HG03520 (cell line): Measurements from ENCODE around the gene CYP26A1.
"Not testable (repeated sequence)": the region's sequence is repeated elsewhere in the genome, so short reads cannot be mapped to it uniquely, and the experiment has no call there.

Experiments
- ATAC-seq: cut with Tn5 transposase; IDR thresholded peaks from one replicate; pipeline ENCODE4 v1.9.1; 2021; ENCODE audit warnings: mild to moderate bottlenecking, moderate library complexity; ENCODE audit not compliant: unreplicated experiment

The CYP26A1 gene

DNA sequence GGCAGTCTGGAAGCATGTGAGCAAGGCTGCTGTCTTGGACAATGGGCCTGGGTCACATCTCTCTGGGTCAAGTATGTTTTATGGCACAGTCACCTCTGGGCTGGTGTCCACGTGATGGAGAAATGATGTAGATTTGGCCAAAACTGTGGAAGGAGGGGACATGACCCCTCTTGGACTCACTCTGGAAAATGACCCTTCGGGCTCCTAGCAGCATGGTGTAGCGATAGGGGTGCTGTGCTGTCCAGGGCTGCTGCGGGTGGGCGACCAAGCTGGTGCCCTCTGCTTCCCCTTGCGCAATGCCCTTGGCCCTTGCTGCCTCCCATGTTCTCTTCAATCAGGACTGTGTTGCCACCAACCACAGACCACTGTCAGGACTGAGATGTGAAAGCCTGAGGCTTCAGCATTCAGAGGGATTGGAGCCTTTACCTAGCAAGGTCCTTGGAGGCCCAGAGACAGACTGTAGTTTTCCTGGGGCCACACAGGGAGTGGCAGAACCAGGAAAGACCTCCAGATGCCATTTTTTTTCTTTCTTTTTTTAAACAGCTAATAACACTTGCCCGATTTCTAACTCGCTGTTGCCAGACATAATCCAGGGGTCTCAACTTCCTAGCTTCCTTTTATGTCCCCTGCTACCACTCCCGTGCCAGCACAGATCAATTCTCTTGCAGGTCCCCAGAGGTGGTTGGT, 6.1 kb downstream of the CYP26A1 start:
- ATAC-seq: no peak

DNA sequence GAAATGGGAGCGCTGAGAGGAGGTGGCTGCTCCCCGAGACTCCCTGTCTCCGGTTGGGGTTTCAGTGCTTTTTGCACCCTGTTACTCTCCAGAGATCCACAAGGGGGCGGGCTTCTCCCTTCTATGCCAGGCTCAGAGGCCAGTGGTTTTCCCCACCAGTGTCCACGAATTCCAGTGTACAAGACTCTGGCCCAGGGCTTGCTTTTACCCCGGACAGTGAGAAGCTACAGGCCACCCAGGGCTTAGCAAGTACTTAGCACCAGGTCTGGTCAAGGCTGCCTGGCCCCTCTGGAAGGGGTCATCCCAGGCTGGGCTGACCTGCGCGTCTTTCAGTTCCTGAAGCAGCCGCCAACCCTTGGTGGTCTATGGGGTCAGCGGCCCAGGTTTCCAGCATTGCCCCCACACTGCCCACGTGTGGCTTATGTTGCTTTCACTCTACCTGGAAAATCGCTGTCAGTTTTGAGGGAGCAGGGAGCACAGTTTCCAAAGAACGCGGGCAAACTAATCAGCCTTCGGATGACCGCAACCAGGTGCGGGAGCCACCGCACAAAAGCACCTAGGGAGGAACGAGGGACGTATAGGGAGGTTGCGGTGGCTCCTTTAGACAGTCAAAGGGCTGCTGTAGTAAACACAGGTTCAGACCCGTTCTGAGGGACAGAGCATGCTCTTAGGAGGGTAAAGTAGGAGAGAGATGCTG, 6.8 kb downstream of the CYP26A1 start:
- ATAC-seq: no peak

DNA sequence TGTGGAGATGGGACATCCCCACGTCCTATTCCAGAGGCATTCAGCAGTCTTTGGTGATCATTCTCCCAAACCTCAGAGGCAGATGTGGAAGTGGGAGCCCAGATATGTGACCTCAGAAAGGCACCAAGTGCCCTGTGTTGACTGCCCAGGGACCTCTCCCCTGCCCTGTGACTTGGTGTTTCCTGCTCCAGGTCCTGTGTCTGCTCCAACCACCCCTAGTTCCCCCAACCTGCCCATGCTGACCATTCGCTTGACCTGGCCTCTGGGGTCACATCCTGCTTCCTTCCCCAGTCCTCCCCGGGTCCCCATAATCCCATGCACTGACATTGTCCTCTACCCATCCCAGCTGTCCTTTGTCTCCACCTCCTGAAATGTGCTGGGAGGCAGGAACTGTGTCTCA, 7.6 kb downstream of the CYP26A1 start:
- ATAC-seq: no peak

DNA sequence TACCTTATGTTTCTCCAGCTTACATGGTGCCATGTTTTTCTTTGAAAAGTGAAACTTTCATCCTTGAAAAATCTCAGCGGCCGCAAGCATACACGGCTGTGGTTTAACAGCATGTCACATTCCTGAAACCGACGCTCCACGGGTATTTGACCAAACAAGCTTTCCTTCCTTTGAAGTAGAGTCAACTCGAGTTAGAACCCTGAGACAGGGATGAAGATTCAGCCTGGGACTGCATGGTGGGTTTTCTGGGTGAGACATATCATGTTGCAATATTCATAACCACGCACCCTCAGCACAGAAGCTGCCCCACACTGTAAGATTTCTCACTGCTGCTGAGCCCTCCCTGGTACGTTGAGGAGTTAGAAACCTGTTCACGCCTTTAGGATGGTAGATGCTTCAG, 8.1 kb downstream of the CYP26A1 start:
- no peak for ATAC-seq

DNA sequence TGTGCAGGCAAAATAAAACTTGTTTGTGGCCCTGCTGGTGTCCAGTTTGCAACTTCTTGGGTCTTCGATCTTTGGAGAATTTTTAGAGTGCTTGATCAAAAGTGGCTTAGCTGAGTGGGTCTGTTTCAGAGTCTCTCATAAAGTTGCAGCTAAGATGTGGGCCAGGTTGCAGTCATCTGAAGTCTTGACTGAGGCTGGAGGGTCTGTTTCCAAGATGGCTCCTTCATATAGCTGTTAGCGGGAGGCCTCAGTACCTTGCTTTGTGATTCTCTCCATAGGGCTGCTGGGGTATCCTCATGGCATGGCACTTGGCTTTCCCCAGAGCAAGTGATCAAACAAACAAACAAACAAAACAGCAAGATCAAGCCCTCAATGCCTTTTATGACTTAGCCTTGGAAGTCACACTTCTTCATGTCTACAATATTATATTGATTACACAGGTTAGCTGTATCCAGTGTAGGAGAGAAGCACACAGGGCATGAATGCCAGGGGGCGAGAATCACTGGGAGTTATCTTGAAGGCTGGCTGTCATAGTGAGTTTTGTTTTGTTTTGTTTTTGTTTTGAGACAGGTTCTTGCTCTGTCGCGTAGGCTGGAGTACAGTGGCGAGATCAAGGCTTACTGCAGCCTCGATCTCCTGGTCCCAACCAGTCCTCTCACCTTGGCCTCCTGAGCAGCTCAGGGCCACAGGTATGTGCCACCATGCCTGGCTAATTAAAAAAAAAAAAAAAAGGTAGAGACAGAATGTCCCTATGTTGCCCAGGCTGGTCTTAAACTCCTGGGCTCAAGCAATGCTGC, 10.2 kb downstream of the CYP26A1 start:
- no peak for ATAC-seq

DNA sequence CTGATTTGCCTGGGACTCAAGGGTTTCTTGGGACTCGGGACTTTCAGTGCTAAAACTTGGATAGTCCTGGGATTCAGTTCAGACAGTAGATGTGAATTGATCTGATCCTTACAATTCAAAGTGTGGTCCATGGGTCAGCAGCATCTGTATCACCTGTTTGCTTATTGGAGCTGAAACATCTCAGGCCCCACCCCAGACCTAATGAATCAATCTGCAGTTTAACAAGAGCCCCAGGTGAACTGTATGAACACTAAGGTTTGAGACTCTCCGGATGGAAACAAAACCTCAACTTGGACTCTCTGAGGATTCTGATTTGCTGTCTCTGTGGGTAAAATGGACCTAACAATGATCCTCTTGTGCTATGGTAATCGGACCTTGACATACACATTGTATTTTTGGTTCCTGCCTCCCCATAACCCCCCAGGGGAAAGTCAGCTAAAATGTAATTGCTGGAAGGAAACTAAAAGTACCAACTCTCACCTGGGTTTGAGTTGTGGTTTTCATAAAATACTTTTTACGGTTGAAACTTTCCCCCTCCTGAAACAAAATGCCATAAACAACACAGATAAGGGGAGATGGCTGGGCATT, 11.7 kb downstream of the CYP26A1 start:
- no peak for ATAC-seq

DNA sequence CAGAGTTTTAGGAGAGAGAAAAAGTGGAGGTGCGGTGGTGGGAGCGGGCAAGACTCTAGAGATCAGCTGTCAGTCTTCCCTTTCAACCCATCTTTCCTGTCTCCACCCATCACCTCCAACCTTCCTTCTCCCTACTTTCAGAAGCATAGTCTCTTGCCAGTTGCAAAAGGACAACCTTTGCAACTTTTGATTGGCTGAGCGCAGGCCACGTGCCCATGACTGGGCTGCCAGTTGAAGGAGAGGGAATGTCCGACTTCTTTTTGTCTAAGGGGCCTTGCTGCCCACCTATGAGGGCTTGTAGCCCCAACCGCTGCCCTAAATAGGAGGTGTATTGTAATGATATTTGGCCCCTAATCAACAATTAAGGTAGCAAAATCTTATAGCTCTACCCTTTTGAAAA, 12.6 kb downstream of the CYP26A1 start:
- no peak for ATAC-seq

DNA sequence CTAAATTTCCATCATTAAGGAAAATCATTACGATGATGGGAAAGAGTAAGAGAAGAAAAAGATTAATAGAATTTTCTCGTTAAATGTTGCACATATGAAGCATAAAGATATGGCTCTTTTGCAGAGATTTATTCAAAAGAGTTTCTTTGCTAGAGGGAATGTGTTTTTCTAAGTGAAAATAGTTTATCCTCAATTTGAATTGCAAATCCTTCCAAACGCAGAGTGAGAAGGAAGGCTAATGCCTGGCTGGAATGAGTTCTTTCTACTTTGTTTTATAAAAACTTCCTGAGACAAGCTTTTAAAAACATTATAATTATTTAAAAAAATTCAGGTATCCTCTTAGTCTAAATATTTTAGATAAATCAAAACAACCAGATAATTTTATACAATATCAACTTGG, 14.2 kb downstream of the CYP26A1 start:
- no peak for ATAC-seq

DNA sequence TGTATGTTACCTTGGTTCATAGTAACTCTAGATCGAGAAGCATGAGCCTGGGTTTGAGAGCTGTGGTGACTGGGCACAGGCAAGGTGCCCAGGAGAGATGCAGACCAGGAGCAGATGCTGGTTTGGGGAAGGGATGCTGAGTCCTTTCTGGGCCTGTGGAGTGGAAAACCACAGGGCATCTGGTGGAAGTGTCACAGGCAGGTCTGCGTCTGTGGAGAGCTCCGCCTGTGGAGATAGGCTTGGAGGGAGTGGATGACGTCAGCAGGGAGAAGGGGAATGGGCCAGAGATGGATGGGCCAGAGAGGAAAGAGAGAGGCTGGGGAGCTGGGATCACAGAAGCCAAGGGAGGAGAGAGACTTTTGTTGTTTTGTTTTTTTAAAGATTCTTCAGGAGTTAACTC, 14.8 kb downstream of the CYP26A1 start:
- ATAC-seq: no peak

DNA sequence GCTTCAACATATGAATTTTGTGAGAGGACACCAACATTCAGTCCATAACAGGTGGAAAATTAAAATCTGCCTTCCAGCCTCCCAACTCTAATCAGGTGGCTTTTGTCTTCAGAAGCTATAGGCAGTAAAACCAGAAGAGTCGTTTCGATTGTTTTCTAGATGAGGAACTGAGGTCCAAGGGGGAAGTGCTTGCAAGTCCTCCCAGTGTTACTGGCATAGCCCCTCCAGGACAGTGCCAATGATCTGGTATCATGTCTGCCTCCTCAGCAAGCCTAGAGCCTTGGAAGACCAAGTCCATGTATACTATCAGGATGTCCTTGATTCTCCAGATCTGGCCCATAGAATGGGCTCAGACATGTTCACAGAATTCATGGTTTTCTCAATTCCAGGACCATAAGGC, 16.9 kb downstream of the CYP26A1 start:
- ATAC-seq: no peak

DNA sequence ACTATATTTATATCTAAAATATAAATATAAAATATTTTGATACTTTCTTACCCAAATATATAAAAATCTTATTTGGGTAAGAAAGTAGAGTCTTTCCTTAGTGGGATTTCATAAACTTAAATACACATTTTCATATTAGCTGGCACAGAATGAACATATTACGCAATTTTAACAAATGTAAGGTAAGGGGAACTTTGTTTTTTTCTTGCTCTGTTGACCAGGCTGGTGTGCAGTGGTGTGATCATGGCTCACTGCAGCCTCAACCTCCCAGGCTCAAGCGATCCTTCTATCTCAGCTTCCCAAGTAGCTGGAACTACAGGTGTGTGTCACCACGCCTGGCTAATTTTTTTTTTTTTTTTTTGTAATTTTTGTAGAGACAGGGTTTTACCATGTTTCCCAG, 18.3 kb downstream of the CYP26A1 start:
- no peak for ATAC-seq

DNA sequence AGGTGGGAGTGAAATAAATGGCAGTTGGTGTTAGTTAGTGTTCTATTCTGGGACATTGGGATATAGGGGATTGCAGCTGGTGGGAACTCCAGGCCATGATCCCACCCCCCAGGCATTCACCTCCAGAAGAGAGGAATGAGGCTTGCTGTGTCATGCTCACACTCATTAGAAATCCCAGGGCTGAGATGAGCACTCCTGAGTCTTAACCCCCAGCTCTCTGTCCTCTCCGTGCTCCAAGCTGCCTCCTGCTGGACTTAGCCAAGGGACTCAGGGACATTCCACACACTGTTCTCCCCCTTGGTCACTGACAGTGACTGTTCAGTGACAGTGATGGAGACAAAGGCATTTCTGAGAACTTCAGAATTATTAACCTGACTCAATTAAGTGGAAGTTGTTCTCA, 21.5 kb downstream of the CYP26A1 start:
- no peak for ATAC-seq

DNA sequence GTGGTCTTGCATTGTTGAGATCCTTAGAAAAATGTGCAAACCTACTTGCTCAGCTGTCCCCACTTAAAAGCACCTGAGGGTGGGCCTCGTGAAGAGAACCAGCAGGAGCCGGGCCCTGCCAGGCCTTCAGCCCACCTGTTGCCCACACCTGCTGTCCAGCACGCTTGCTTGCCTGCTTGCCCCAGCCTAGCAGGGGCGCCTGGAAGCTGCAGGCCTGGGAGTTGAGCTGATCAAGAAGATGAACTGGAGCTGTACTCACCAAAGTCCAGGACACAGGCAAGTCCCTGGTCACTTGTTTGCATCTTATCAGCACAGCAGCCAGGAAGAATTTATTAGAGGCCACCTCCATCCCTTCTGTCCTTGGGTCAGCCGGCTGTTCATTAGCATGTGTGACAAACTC, 23.2 kb downstream of the CYP26A1 start:
- no peak for ATAC-seq

DNA sequence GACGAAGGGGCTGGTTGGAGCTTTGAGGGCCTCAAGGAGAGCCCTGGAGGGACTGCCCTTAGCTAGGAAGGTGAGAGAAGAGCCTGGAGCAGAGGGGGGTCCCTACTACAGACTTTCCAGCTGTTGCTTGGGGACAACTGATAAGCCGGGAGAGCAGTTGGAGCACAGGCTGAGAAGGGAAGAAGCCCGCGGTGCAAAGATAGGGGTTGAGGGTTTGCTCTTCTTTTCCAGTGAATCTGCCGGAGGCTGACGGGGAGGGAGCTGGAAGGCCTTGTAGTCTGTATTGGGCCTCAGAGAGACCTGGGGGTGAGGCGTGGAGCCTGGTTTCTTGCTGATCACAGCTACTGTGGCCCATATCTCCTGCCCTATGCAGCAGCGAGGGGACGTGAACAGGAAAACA, 23.7 kb downstream of the CYP26A1 start:
- no peak for ATAC-seq

DNA sequence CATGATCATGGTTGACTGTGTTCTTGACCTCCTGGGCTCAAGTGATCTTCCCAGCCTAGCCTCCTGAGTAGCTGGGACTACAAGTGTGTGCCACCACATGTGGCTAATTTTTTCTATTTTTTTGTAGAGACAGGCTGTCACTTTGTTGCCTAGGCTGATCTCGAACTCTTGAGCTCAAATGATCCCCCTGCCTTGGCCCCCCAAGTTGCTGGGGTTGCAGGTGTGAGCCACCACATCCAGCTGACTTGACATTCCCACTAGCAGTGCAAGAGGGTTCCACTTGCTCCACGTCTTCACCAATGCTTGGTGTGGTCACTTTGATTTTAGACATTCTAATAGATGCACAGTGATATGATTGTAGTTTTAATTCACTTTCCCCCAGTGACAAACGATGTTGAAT, 25.1 kb downstream of the CYP26A1 start:
- no peak for ATAC-seq

DNA sequence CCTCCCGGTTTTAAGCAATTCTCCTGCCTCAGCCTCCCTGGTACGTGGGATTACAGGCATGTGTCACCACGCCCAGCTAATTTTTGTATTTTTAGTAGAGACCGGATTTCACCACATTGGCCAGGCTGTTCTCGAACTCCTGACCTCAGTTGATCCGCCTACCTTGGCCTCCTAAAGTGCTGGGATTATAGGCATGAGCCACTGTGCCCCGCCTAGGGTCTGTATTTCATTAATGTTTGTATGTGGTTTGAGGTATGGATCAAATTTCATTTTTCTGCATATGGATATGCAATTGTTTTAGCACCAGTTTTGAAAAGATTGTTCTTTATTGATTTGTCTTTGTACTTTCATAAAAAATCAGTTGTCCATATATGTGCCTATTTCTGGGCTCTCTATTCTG, 26.0 kb downstream of the CYP26A1 start:
- ATAC-seq: no peak

DNA sequence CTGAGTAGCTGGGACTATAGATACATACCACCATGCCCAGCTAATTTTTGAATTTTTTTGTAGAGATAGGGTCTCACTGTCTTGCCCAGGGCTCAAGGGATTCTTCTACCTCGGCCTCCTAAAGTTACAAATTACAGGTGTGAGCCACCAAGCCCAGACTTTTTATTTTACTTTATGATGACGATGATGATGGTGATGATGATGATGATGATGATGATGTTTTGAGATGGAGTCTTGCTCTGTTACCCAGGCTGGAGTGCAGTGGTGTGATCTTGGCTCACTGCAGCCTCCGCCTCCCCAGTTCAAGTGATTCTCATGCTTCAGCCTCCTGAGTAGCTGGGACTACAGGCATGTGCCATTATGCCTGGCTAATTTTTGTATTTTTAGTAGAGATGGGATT, 27.5 kb downstream of the CYP26A1 start:
- ATAC-seq: not testable (repeated sequence)

DNA sequence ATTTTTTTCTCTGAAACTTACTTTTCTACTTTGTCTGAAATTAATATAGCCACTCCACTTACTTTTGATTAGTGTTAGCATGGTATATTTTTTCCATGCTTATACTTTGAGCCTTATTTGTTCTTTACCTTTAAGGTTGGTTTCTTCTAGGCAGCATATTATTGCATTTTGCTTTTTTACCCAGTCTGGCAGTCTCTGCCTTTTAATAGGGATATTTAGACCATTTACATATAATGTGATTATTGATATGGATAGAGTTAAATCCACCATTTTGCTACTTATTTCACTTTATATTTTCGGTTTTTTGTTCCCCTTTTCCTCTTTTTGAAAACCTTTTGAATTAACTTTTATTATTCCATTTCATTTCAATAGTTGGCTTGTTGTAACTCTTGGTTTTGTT, 30.3 kb downstream of the CYP26A1 start:
- no peak for ATAC-seq

DNA sequence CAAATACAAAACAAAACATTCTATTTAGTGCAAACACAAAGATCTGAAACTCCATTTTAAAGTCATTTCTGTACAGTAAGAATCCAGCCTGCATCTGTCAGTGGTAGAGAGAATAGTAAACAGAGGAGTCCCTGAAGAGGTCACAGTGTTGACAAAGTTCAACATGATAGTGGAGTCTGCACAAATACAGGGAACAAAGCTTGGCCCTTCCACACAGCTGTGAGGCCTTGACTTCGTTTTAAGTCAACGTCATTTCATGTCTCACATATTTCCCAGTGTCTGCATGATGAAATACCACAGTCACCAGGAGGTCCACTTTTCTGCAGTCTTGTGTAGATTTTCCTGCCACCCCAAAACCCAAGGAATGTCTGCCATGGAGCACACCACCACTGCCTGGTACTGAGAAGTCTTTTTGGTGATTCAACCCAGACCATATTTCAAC, 33.0 kb downstream of the CYP26A1 start:
- ATAC-seq: no peak

DNA sequence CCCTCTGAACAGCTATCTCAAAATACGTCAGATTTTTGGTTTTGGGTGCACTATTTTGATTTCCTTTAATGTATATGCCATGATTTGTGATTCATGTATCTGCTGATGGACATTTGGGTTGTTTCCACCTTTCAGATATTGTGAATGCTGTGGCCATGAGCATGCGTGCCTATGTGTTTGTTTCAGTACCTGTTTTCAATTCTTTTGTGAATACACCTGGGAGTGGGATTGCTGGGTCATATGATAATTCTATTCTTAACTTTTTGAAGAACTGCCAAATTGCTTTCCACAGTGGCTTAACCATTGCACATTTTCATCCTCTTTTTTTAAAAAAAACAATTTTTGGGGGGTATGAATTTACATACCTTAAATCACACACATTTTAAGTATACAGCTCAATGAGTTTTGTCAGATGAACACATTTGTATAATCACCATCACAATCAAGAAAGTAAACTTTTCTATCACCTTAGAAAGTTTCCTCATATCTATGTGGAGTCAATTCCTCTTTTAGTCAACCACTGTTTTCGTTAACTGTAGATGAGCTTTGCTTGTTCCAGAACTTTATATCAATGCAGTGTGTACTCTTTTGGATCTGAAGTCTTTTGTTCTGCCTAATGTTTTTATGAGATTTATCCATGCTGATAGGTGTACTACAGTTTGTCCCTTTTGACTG, 36.9 kb downstream of the CYP26A1 start:
- ATAC-seq: no peak

DNA sequence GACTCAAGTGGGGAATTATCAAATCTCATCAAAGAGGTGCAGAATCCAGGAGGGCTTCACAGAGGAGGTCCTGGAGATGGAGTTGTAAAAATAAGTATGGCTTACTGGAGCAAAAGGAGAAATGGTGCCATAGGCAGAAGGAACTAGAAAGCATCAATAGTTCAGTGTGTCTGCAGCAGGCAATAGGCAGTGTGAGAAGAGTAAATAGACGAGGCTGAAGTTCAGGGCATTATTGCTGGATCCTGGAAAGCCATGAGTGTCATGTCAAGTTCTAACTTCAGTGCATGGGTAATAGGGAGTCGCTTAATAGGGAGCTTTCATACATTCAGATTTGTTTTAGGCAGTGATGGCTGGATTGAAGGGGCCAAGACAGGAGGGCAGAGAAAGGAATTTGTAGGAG, 39.3 kb downstream of the CYP26A1 start:
- ATAC-seq: no peak
